C1 segment of cervical spinal cord (tissue), 14 donors: Measurements from ENCODE around the gene PCNX1.

Experiments
- DNase-seq, 14 donors: peaks; one replicate each; lab custom pipeline; 2025; lab: John Stamatoyannopoulos, UW

PCNX1 gene

GRCh38 chr14:70888681-70889175 lies 18.5 kb upstream of the PCNX1 start:
- DNase-seq: no peak

- DNase-seq: no peak
Observed at GRCh38 chr14:70889555-70889954, 17.7 kb upstream of the PCNX1 start.

- DNase-seq: no peak
Observed at GRCh38 chr14:70890826-70891659, 16.2 kb upstream of the PCNX1 start.

- no peak for DNase-seq
Observed at GRCh38 chr14:70891737-70892136, 15.5 kb upstream of the PCNX1 start.

GRCh38 chr14:70893062-70893845 lies 14.0 kb upstream of the PCNX1 start:
- no peak for DNase-seq

- no peak for DNase-seq
Observed at GRCh38 chr14:70893858-70894291, 13.4 kb upstream of the PCNX1 start.

GRCh38 chr14:70894868-70895267 lies 12.4 kb upstream of the PCNX1 start:
- DNase-seq: no peak

GRCh38 chr14:70896317-70896716 lies 10.9 kb upstream of the PCNX1 start:
- no peak for DNase-seq

- DNase-seq: no peak
Observed at GRCh38 chr14:70896981-70897380, 10.3 kb upstream of the PCNX1 start.

- DNase-seq: no peak
Observed at GRCh38 chr14:70897464-70897863, 9.8 kb upstream of the PCNX1 start.

GRCh38 chr14:70898111-70898745 lies 9.0 kb upstream of the PCNX1 start:
- no peak for DNase-seq

- DNase-seq: no peak
Observed at GRCh38 chr14:70901269-70901668, 6.0 kb upstream of the PCNX1 start.

- no peak for DNase-seq
Observed at GRCh38 chr14:70902184-70902583, 5.1 kb upstream of the PCNX1 start.

- no peak for DNase-seq
Observed at GRCh38 chr14:70904373-70904772, 2.9 kb upstream of the PCNX1 start.

GRCh38 chr14:70905301-70905700 lies 2.0 kb upstream of the PCNX1 start:
- peak in 1 of 14 donors; percentile 4 for DNase-seq

- peak in 1 of 14 donors; percentile 52 for DNase-seq
Observed at GRCh38 chr14:70906793-70907175, 475 bp upstream of the PCNX1 start.

GRCh38 chr14:70907996-70908934 lies 1.0 kb downstream of the PCNX1 start:
- DNase-seq: peak in 11 of 14 donors; percentile 40 to 81 (median 72)

GRCh38 chr14:70908935-70909641 lies 1.8 kb downstream of the PCNX1 start:
- no peak for DNase-seq

- DNase-seq: no peak
Observed at GRCh38 chr14:70909733-70910614, 2.7 kb downstream of the PCNX1 start.
